ENCODE data around the gene CKAP5. TPM values are rescaled to one million over a fixed set of nuclear protein-coding genes. Genes with fewer than 3 reads are reported as not detected.

The CKAP5 gene
- polyA plus RNA-seq, 1 of the 3 experiments (the other 2 are of a cell fraction): 51.7 TPM

DNA sequence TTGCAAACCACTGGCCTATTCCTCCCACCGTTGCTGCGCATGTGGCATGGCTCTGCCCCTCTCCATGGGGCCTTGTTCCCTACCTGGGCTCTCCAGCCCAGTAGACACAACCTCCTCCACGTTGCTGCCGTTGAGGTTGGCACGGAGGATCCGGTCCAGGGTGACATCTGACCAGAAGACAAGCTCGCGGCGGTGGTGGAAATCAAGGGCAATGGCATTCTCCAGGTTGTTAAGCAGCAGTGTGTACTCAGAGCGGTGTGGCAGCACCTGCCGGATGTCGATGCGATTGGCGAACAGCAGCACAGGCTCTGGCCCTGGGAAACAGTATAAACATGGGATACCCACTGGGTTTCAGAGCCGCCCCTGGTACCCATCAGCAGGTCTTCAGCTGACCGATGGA lies 48.4 kb upstream of the CKAP5 start:
- Histone ChIP-seq H3K27me3 (ENCODE audit: insufficient read depth) (no peaks in the 10 kb centered on the region), H3K4me1 (ENCODE audit: control insufficient read depth in 1 of 2, insufficient read depth in 2 of 2, low read depth in 1 of 2, low read length in 1 of 2) (no peaks in the 10 kb centered on the region), H3K4me2 (no peak overlapping the region), H3K27ac (ENCODE audit: low read depth in 2 of 2, low read length in 1 of 2) (no peak overlapping the region), H3F3A (replicated peaks; ENCODE audit: insufficient read depth) (peaks cover 3% of the 10 kb centered on the region), H3K36me3 (replicated peaks in 1 of 2; ENCODE audit: control insufficient read depth in 1 of 2, insufficient read depth in 2 of 2, low read length in 1 of 2) (peaks cover 0 to 4% of the 10 kb centered on the region in 2 experiments), H4K20me1 (ENCODE audit: insufficient read depth) (no peaks in the 10 kb centered on the region), H3K79me2 (ENCODE audit: insufficient read depth) (no peaks in the 10 kb centered on the region), H3K4me3 (ENCODE audit: low read depth in 2 of 2, low read length in 1 of 2) (no peak overlapping the region), H3K9me2 (no peaks in the 10 kb centered on the region), H2AFZ (ENCODE audit: low read depth) (no peak overlapping the region), H3K9me3 (no peaks in the 10 kb centered on the region), H3K9ac (no peak overlapping the region)
- ChIA-PET CTCF (interaction anchor here (1.0 to 7.3 kb wide), 4 partner anchors 22 to 266 kb away, joined by 3 to 94 read pairs (median 4); no protein-coding TSS in a partner anchor), POLR2A (no interaction called here)
- TF ChIP-seq POLR2AphosphoS5 (IDR thresholded peaks at IDR 0.05; ENCODE audit: low read depth, low read length) (no peak), GABPA (IDR thresholded peaks at IDR 0.05; ENCODE audit: low read depth) (no peak), NFIC (IDR thresholded peaks at IDR 0.05; ENCODE audit: borderline replicate concordance) (no peak), FOSL2 (IDR thresholded peaks at IDR 0.05; ENCODE audit: borderline replicate concordance, low read depth) (no peak), RFX5 (IDR thresholded peaks at IDR 0.05; ENCODE audit: low read length) (no peak)
- no peak for DNase-seq
- 91% methylated on average over 12 of the region's 16 CpGs for WGBS (ENCODE audit: low lambda C conversion rate)

DNA sequence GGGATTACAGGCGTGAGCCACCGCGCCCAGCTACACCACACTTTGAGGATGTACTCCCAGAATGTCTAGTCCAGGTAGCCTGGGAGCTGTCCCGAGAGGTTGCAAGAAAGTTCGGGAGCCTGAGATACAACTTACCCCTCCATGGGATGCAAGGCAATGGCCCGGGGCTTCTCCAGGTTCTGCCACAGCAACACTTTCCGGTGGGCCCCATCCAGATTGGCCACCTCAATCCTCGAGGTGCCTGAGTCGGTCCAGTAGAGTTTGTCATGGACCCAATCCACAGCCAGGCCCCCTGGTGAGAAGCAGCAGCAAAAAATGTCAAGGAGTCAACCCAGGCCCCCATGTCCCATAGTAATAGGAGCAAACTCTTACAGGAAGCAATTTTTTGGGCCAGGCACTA lies 46.8 kb upstream of the CKAP5 start:
- Histone ChIP-seq H3K79me2 (ENCODE audit: insufficient read depth) (no peaks in the 10 kb centered on the region), H3K9ac (no peak overlapping the region), H2AFZ (ENCODE audit: low read depth) (no peak overlapping the region), H3K9me2 (no peaks in the 10 kb centered on the region), H3K4me3 (ENCODE audit: low read depth in 2 of 2, low read length in 1 of 2) (no peak overlapping the region), H3K4me1 (ENCODE audit: control insufficient read depth in 1 of 2, insufficient read depth in 2 of 2, low read depth in 1 of 2, low read length in 1 of 2) (no peaks in the 10 kb centered on the region), H4K20me1 (ENCODE audit: insufficient read depth) (no peaks in the 10 kb centered on the region), H3F3A (replicated peaks; ENCODE audit: insufficient read depth) (peaks cover 3% of the 10 kb centered on the region), H3K4me2 (no peak overlapping the region), H3K9me3 (no peaks in the 10 kb centered on the region), H3K36me3 (replicated peaks in 1 of 2; ENCODE audit: control insufficient read depth in 1 of 2, insufficient read depth in 2 of 2, low read length in 1 of 2) (no peaks in the 10 kb centered on the region), H3K27me3 (ENCODE audit: insufficient read depth) (no peaks in the 10 kb centered on the region), H3K27ac (ENCODE audit: low read depth in 2 of 2, low read length in 1 of 2) (no peak overlapping the region)
- TF ChIP-seq RCOR1 (IDR thresholded peaks at IDR 0.05; ENCODE audit: low read length) (no peak), ZBTB33 (IDR thresholded peaks at IDR 0.05; ENCODE audit: borderline replicate concordance, low read depth) (no peak), USF1 (IDR thresholded peaks at IDR 0.05; ENCODE audit: borderline replicate concordance, low read depth) (no peak), EP300 (IDR thresholded peaks at IDR 0.05; ENCODE audit: borderline replicate concordance in 1 of 2, low read depth in 1 of 2, low read length in 1 of 2) (no peak), JUND (IDR thresholded peaks at IDR 0.05) (no peak), FOXJ3 (CRISPR knock-in tag; IDR thresholded peaks at IDR 0.05) (no peak), RAD21 (IDR thresholded peaks at IDR 0.05; ENCODE audit: low read length) (no peak), YY1 (IDR thresholded peaks at IDR 0.05; ENCODE audit: low read depth) (no peak), TAF1 (IDR thresholded peaks at IDR 0.05; ENCODE audit: borderline replicate concordance, low read depth, low read length) (no peak), GABPA (IDR thresholded peaks at IDR 0.05; ENCODE audit: low read depth) (no peak), TCF12 (IDR thresholded peaks at IDR 0.05) (no peak), RFX5 (IDR thresholded peaks at IDR 0.05; ENCODE audit: low read length) (no peak), ELF1 (IDR thresholded peaks at IDR 0.05) (no peak), CTCF (IDR thresholded peaks at IDR 0.05) (no peak), CHD2 (IDR thresholded peaks at IDR 0.05; ENCODE audit: low read length, partially characterized antibody) (no peak)
- TF ChIP-seq, protein P1, sequence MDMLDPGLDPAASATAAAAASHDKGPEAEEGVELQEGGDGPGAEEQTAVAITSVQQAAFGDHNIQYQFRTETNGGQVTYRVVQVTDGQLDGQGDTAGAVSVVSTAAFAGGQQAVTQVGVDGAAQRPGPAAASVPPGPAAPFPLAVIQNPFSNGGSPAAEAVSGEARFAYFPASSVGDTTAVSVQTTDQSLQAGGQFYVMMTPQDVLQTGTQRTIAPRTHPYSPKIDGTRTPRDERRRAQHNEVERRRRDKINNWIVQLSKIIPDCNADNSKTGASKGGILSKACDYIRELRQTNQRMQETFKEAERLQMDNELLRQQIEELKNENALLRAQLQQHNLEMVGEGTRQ (IDR thresholded peaks at IDR 0.05; ENCODE audit: borderline replicate concordance, low read depth, low read length): no peak
- TF ChIP-seq, protein P2, sequence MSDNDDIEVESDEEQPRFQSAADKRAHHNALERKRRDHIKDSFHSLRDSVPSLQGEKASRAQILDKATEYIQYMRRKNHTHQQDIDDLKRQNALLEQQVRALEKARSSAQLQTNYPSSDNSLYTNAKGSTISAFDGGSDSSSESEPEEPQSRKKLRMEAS (IDR thresholded peaks at IDR 0.05; ENCODE audit: low read depth): no peak
- TF ChIP-seq, protein P3, sequence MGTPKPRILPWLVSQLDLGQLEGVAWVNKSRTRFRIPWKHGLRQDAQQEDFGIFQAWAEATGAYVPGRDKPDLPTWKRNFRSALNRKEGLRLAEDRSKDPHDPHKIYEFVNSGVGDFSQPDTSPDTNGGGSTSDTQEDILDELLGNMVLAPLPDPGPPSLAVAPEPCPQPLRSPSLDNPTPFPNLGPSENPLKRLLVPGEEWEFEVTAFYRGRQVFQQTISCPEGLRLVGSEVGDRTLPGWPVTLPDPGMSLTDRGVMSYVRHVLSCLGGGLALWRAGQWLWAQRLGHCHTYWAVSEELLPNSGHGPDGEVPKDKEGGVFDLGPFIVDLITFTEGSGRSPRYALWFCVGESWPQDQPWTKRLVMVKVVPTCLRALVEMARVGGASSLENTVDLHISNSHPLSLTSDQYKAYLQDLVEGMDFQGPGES (IDR thresholded peaks at IDR 0.05; ENCODE audit: low read depth, low read length): no peak
- ChIA-PET POLR2A (interaction anchor here (0.7 kb wide), 1 partner anchor 21 kb away, joined by 3 read pairs; no protein-coding TSS in a partner anchor), CTCF (interaction anchor here (0.8 to 7.3 kb wide), 4 partner anchors 23 to 269 kb away, joined by 3 to 94 read pairs (median 8); no protein-coding TSS in a partner anchor)
- no peak for DNase-seq
- WGBS (ENCODE audit: low lambda C conversion rate): 94% methylated on average over 8 of the region's 9 CpGs

Data from SK-N-SH (cell line).